ENCODE measurements around the gene NXF1. TPM values are rescaled to one million over a fixed set of nuclear protein-coding genes. Genes with fewer than 3 reads are reported as not detected.
"Not testable (repeated sequence)": the region's sequence is repeated elsewhere in the genome, so short reads cannot be mapped to it uniquely, and the experiment has no call there.

NXF1 gene
- total RNA-seq, 2 experiments from 2014 or later = 110 to 111 TPM

GRCh38 chr11:62786318-62787004 lies 18.8 kb downstream of the NXF1 start:
- Mint-ChIP-seq H3K4me3 (peak overlapping the region; percentile 79), H3K4me1 (ENCODE audit: low read depth) (peaks cover 42% of the 10 kb centered on the region), H3K27me3 (ENCODE audit: low read depth) (no peaks in the 10 kb centered on the region), H3K27ac (peak overlapping the region; percentile 91), H3K36me3 (ENCODE audit: low read depth) (peaks cover 60% of the 10 kb centered on the region), H3K9me3 (ENCODE audit: insufficient read depth) (no peaks in the 10 kb centered on the region)
- ChIA-PET CTCF (interaction anchor here (0.9 to 7.9 kb wide), 53 partner anchors 10 to 362 kb away, joined by 3 to 144 read pairs (median 6); partner anchors contain the start of genes C11orf98, CSKMT, HNRNPUL2 and LBHD1), POLR2A (interaction anchor here (0.6 to 7.8 kb wide), 26 partner anchors 9 to 1503 kb away, joined by 3 to 190 read pairs (median 6); partner anchors contain the start of genes EEF1G, HNRNPUL2, NXF1 and POLR2G)
- DNase-seq = peak; percentile 91
- ATAC-seq = peak; percentile 69

GRCh38 chr11:62782753-62783152 lies 22.5 kb downstream of the NXF1 start:
- Mint-ChIP-seq H3K36me3 (ENCODE audit: low read depth) (peaks cover 36% of the 10 kb centered on the region), H3K27me3 (ENCODE audit: low read depth) (no peaks in the 10 kb centered on the region), H3K4me3 (no peak overlapping the region), H3K4me1 (ENCODE audit: low read depth) (peaks cover 15% of the 10 kb centered on the region), H3K9me3 (ENCODE audit: insufficient read depth) (no peaks in the 10 kb centered on the region), H3K27ac (no peak overlapping the region)
- ATAC-seq = no peak
- CTCF ChIA-PET = interaction anchor here (7.9 kb wide), 1 partner anchor 10 kb away, joined by 144 read pairs; the partner anchor contains the start of gene TAF6L
- POLR2A ChIA-PET = no interaction called here
- DNase-seq = no peak

- H3K27me3 Mint-ChIP-seq (ENCODE audit: low read depth) = no peaks in the 10 kb centered on the region
- peaks cover 38% of the 10 kb centered on the region for H3K36me3 Mint-ChIP-seq (ENCODE audit: low read depth)
- H3K9me3 Mint-ChIP-seq (ENCODE audit: insufficient read depth) = no peaks in the 10 kb centered on the region
- ATAC-seq (no peak), DNase-seq (no peak)
- H3K27ac Mint-ChIP-seq = peak overlapping the region; percentile 6
- peaks cover 17% of the 10 kb centered on the region for H3K4me1 Mint-ChIP-seq (ENCODE audit: low read depth)
- CTCF ChIA-PET = interaction anchor here (0.5 to 14.2 kb wide), 4 partner anchors 8 to 85 kb away, joined by 3 to 144 read pairs (median 4); partner anchors contain the start of genes POLR2G and TMEM179B
- H3K4me3 Mint-ChIP-seq = no peak overlapping the region
- POLR2A ChIA-PET = interaction anchor here (2.6 kb wide), 1 partner anchor 8 kb away, joined by 8 read pairs; the partner anchor contains the start of gene TMEM179B
Observed at GRCh38 chr11:62778441-62778840, 26.8 kb downstream of the NXF1 start.

- Mint-ChIP-seq H3K4me3 (no peak overlapping the region), H3K27ac (peak overlapping the region; percentile 65), H3K36me3 (ENCODE audit: low read depth) (peaks cover 32% of the 10 kb centered on the region), H3K9me3 (ENCODE audit: insufficient read depth) (no peaks in the 10 kb centered on the region), H3K4me1 (ENCODE audit: low read depth) (peaks cover 20% of the 10 kb centered on the region), H3K27me3 (ENCODE audit: low read depth) (no peaks in the 10 kb centered on the region)
- ATAC-seq (no peak), DNase-seq (no peak)
- ChIA-PET POLR2A (interaction anchor here (0.6 to 2.6 kb wide), 2 partner anchors 9 to 64 kb away, joined by 4 to 8 read pairs; partner anchors contain the start of gene TMEM179B), CTCF (interaction anchor here (1.5 to 14.2 kb wide), 2 partner anchors 9 to 16 kb away, joined by 3 to 144 read pairs; partner anchors contain the start of genes POLR2G and TMEM179B)
Observed at GRCh38 chr11:62777389-62777788, 27.9 kb downstream of the NXF1 start.

- CTCF ChIA-PET = interaction anchor here (0.9 to 14.2 kb wide), 5 partner anchors 11 to 105 kb away, joined by 3 to 144 read pairs (median 4); partner anchors contain the start of genes POLR2G, SLC3A2 and TMEM179B
Observed at GRCh38 chr11:62775646-62776045, 29.6 kb downstream of the NXF1 start.

GRCh38 chr11:62774407-62774806 lies 30.8 kb downstream of the NXF1 start:
- POLR2A ChIA-PET = interaction anchor here (1.1 to 3.9 kb wide), 4 partner anchors 12 to 82 kb away, joined by 3 to 34 read pairs (median 6); partner anchors contain the start of genes TMEM179B and ZBTB3
- DNase-seq = no peak
- Mint-ChIP-seq H3K27me3 (ENCODE audit: low read depth) (no peaks in the 10 kb centered on the region), H3K4me3 (no peak overlapping the region), H3K36me3 (ENCODE audit: low read depth) (peaks cover 33% of the 10 kb centered on the region), H3K9me3 (ENCODE audit: insufficient read depth) (no peaks in the 10 kb centered on the region), H3K27ac (no peak overlapping the region), H3K4me1 (ENCODE audit: low read depth) (peaks cover 36% of the 10 kb centered on the region)
- ATAC-seq = no peak
- CTCF ChIA-PET = interaction anchor here (0.9 to 14.2 kb wide), 4 partner anchors 12 to 89 kb away, joined by 3 to 144 read pairs (median 6); partner anchors contain the start of genes POLR2G and TMEM179B

More at GRCh38 chr11:62775646-62776045, 29.6 kb downstream of the NXF1 start:
- no peak overlapping the region for H3K4me3 Mint-ChIP-seq
- H3K4me1 Mint-ChIP-seq (ENCODE audit: low read depth) = peaks cover 24% of the 10 kb centered on the region
- no peak overlapping the region for H3K27ac Mint-ChIP-seq
- DNase-seq (no peak), ATAC-seq (no peak)
- no peaks in the 10 kb centered on the region for H3K9me3 Mint-ChIP-seq (ENCODE audit: insufficient read depth)
- H3K36me3 Mint-ChIP-seq (ENCODE audit: low read depth) = peaks cover 32% of the 10 kb centered on the region
- H3K27me3 Mint-ChIP-seq (ENCODE audit: low read depth) = no peaks in the 10 kb centered on the region
- POLR2A ChIA-PET = interaction anchor here (0.7 to 1.4 kb wide), 7 partner anchors 12 to 81 kb away, joined by 3 to 8 read pairs (median 3); partner anchors contain the start of genes HNRNPUL2, TMEM179B and ZBTB3

GRCh38 chr11:62771144-62772021 lies 33.9 kb downstream of the NXF1 start, which contains the start of gene TAF6L:
Gene TAF6L (plus strand): TSS chr11:62771396. CDS start chr11:62775784, 4,388 bp downstream.
- Mint-ChIP-seq H3K4me1 (ENCODE audit: low read depth) (peaks cover 27% of the 10 kb centered on the region), H3K27ac (peak within 1 kb of the TSS; percentile 93), H3K9me3 (ENCODE audit: insufficient read depth) (no peaks in the 10 kb centered on the region), H3K4me3 (peak within 1 kb of the TSS; percentile 91), H3K27me3 (ENCODE audit: low read depth) (no peaks in the 10 kb centered on the region), H3K36me3 (ENCODE audit: low read depth) (peaks cover 26% of the 10 kb centered on the region)
- DNase-seq = peak; percentile 96
- ChIA-PET POLR2A (interaction anchor here (0.6 to 4.2 kb wide), 14 partner anchors 10 to 805 kb away, joined by 3 to 54 read pairs (median 6); partner anchors contain the start of genes C11orf98, CSKMT, INTS5 and POLR2G), CTCF (interaction anchor here (0.9 to 14.2 kb wide), 13 partner anchors 10 to 179 kb away, joined by 3 to 144 read pairs (median 5); partner anchors contain the start of genes HNRNPUL2, POLR2G, SLC3A2 and TMEM179B)
- peak; percentile 91 for ATAC-seq

GRCh38 chr11:62770778-62771143 lies 34.5 kb downstream of the NXF1 start:
- Mint-ChIP-seq H3K36me3 (ENCODE audit: low read depth) (peaks cover 24% of the 10 kb centered on the region), H3K9me3 (ENCODE audit: insufficient read depth) (no peaks in the 10 kb centered on the region), H3K27me3 (ENCODE audit: low read depth) (no peaks in the 10 kb centered on the region), H3K4me3 (peak overlapping the region; percentile 91), H3K4me1 (ENCODE audit: low read depth) (peaks cover 27% of the 10 kb centered on the region), H3K27ac (peak overlapping the region; percentile 93)
- DNase-seq (no peak), ATAC-seq (peak; percentile 21)
- ChIA-PET POLR2A (interaction anchor here (0.6 to 4.2 kb wide), 11 partner anchors 9 to 805 kb away, joined by 3 to 54 read pairs (median 6); partner anchors contain the start of genes C11orf98, CSKMT, POLR2G and SLC3A2), CTCF (interaction anchor here (0.9 to 14.2 kb wide), 9 partner anchors 9 to 178 kb away, joined by 3 to 144 read pairs (median 5); partner anchors contain the start of genes HNRNPUL2, POLR2G, SLC3A2 and TMEM179B)

- H3K4me3 Mint-ChIP-seq = peak overlapping the region; percentile 83
- not testable (repeated sequence) for DNase-seq; H3K9me3 Mint-ChIP-seq (ENCODE audit: insufficient read depth); ATAC-seq; H3K36me3 Mint-ChIP-seq (ENCODE audit: low read depth); H3K27me3 Mint-ChIP-seq (ENCODE audit: low read depth)
- ChIA-PET CTCF (interaction anchor here (0.8 to 2.9 kb wide), 7 partner anchors 10 to 121 kb away, joined by 3 to 29 read pairs (median 6); partner anchors contain the start of genes C11orf98, CSKMT, HNRNPUL2 and TAF6L), POLR2A (interaction anchor here (1.0 to 3.3 kb wide), 9 partner anchors 8 to 120 kb away, joined by 3 to 32 read pairs (median 15); partner anchors contain the start of genes C11orf98, CSKMT, HNRNPUL2 and SLC3A2)
- peak overlapping the region; percentile 84 for H3K27ac Mint-ChIP-seq
- H3K4me1 Mint-ChIP-seq (ENCODE audit: low read depth) = peaks cover 17% of the 10 kb centered on the region
Observed at GRCh38 chr11:62760867-62761227, 44.4 kb downstream of the NXF1 start.

- no peak overlapping the region for H3K4me3 Mint-ChIP-seq
- ChIA-PET CTCF (interaction anchor here (0.9 to 2.3 kb wide), 4 partner anchors 11 to 77 kb away, joined by 3 to 10 read pairs (median 4); no protein-coding TSS in a partner anchor), POLR2A (interaction anchor here (0.6 to 2.2 kb wide), 4 partner anchors 20 to 83 kb away, joined by 3 to 9 read pairs (median 3); partner anchors contain the start of genes BSCL2, GNG3 and STX5)
- no peak overlapping the region for H3K27ac Mint-ChIP-seq
- no peak for DNase-seq
- H3K27me3 Mint-ChIP-seq (ENCODE audit: low read depth) = no peaks in the 10 kb centered on the region
- H3K4me1 Mint-ChIP-seq (ENCODE audit: low read depth) = peaks cover 24% of the 10 kb centered on the region
- ATAC-seq = no peak
- no peaks in the 10 kb centered on the region for H3K9me3 Mint-ChIP-seq (ENCODE audit: insufficient read depth)
- H3K36me3 Mint-ChIP-seq (ENCODE audit: low read depth) = peaks cover 5% of the 10 kb centered on the region
Observed at GRCh38 chr11:62757846-62758788, 47.1 kb downstream of the NXF1 start.

Measured in activated CD8-positive, alpha-beta T cell treated with anti-CD3 and anti-CD28 coated beads, Interleukin-2, amount 10 ng/mL, durations not matched to agents 7 days and 5 days (primary cell).